ENCODE results near the gene PHETA1.

GRCh38 chr12:111409403-111409779, 40.5 kb upstream of the PHETA1 start:
- TF ChIP-seq, protein P1, sequence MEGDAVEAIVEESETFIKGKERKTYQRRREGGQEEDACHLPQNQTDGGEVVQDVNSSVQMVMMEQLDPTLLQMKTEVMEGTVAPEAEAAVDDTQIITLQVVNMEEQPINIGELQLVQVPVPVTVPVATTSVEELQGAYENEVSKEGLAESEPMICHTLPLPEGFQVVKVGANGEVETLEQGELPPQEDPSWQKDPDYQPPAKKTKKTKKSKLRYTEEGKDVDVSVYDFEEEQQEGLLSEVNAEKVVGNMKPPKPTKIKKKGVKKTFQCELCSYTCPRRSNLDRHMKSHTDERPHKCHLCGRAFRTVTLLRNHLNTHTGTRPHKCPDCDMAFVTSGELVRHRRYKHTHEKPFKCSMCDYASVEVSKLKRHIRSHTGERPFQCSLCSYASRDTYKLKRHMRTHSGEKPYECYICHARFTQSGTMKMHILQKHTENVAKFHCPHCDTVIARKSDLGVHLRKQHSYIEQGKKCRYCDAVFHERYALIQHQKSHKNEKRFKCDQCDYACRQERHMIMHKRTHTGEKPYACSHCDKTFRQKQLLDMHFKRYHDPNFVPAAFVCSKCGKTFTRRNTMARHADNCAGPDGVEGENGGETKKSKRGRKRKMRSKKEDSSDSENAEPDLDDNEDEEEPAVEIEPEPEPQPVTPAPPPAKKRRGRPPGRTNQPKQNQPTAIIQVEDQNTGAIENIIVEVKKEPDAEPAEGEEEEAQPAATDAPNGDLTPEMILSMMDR (IDR thresholded peaks at IDR 0.05): no peak
- no peak for TF ChIP-seq POLR2A (IDR thresholded peaks at IDR 0.05)

Data from esophagus squamous epithelium (tissue), 4 donors.